DND-41 (cell line): ENCODE data around the gene BICDL2.

Source experiments
- ATAC-seq: fragments of 200-7000 bp; cut with Tn5 transposase; 3 replicates; pipeline ENCODE4 v1.9.1; 2021; ENCODE audit warnings: low read depth; ENCODE audit not compliant: insufficient read depth
- DNase-seq: peaks from one replicate; pipeline ENCODE4 v3.0.0-alpha.2; 2020
- H2AFZ ChIP-seq: 2 replicates; pipeline ENCODE4 v1.6.0; 2012; ENCODE audit warnings: low read depth, low read length
- H3K27ac ChIP-seq: 2 replicates; pipeline ENCODE4 v1.5.1; 2012; ENCODE audit warnings: low read length, inconsistent platforms
- H3K27me3 ChIP-seq: fragments of 200-600 bp; sonication (generic); 2 replicates; pipeline ENCODE4 v1.6.0; 2012; ENCODE audit warnings: low read length, mild to moderate bottlenecking, inconsistent platforms; ENCODE audit not compliant: insufficient read depth, poor library complexity
- H3K36me3 ChIP-seq: 2 replicates; pipeline ENCODE4 v1.5.1; 2012; ENCODE audit warnings: low read length, inconsistent platforms; ENCODE audit not compliant: insufficient read depth
- H3K4me1 ChIP-seq: 2 replicates; pipeline ENCODE4 v1.5.1; 2012; ENCODE audit warnings: mild to moderate bottlenecking, low read length; ENCODE audit not compliant: insufficient read depth
- H3K4me2 ChIP-seq: 2 replicates; pipeline ENCODE4 v1.6.0; 2012; ENCODE audit warnings: mild to moderate bottlenecking, moderate library complexity, low read length, inconsistent platforms; ENCODE audit not compliant: insufficient read depth
- H3K4me3 ChIP-seq, 2 experiments: fragments of 200-600 bp in 1 of 2; shearing (Covaris generic) in 1 of 2; 2 replicates each; pipeline ENCODE4 v1.5.1; 2012 to 2016; ENCODE audit warnings: inconsistent platforms in 2 of 2, low read length in 2 of 2, mild to moderate bottlenecking in 2 of 2, low read depth in 1 of 2, moderate library complexity in 1 of 2
- H3K79me2 ChIP-seq: 2 replicates; pipeline ENCODE4 v1.6.0; 2012; ENCODE audit warnings: low read length, inconsistent platforms; ENCODE audit not compliant: insufficient read depth
- H3K9ac ChIP-seq: 2 replicates; pipeline ENCODE4 v1.6.0; 2012; ENCODE audit warnings: low read depth, mild to moderate bottlenecking, inconsistent platforms, low read length, moderate library complexity
- H3K9me3 ChIP-seq: 2 replicates; pipeline ENCODE4 v1.5.1; 2012; ENCODE audit warnings: low read length, moderate library complexity, mild to moderate bottlenecking, inconsistent platforms; ENCODE audit not compliant: insufficient read depth, severe bottlenecking
- H4K20me1 ChIP-seq: 2 replicates; pipeline ENCODE4 v1.6.0; 2012; ENCODE audit warnings: low read length; ENCODE audit not compliant: insufficient read depth
- CTCF ChIP-seq: IDR thresholded peaks from 2 replicates; pipeline ENCODE4 v1.5.1; 2012; ENCODE audit warnings: borderline replicate concordance, low read length, moderate library complexity, mild to moderate bottlenecking; ENCODE audit not compliant: poor library complexity, severe bottlenecking; ENCODE audit errors: extremely low read depth
- EZH2 ChIP-seq: IDR thresholded peaks from 3 replicates; pipeline ENCODE4 v1.6.1; 2012; ENCODE audit warnings: borderline replicate concordance, low read depth, mild to moderate bottlenecking, moderate library complexity, low read length, inconsistent platforms; ENCODE audit not compliant: severe bottlenecking

Gene BICDL2

GRCh38 chr16:3027489-3027795, 9.3 kb downstream of the BICDL2 start:
- DNase-seq (no peak), ATAC-seq (no peak)
- H3K79me2 ChIP-seq = peaks cover 12% of the 10 kb centered on the region
- no peaks in the 10 kb centered on the region for H3K9me3 ChIP-seq
- H3K27me3 ChIP-seq = no peaks in the 10 kb centered on the region
- H3K27ac ChIP-seq = no peak overlapping the region
- H3K4me3 ChIP-seq = no peak overlapping the region
- H3K36me3 ChIP-seq = peaks cover 22% of the 10 kb centered on the region
- H3K4me2 ChIP-seq = no peak overlapping the region
- H2AFZ ChIP-seq = no peak overlapping the region
- TF ChIP-seq CTCF = no peak
- TF ChIP-seq EZH2 = no peak
- H3K9ac ChIP-seq = no peak overlapping the region
- H3K4me1 ChIP-seq = peaks cover 32% of the 10 kb centered on the region
- H4K20me1 ChIP-seq = peaks cover 22% of the 10 kb centered on the region

GRCh38 chr16:3026609-3027488, 9.9 kb downstream of the BICDL2 start:
- Histone ChIP-seq H3K4me1 (peaks cover 38% of the 10 kb centered on the region), H3K9ac (no peak overlapping the region), H3K27ac (no peak overlapping the region), H3K27me3 (no peaks in the 10 kb centered on the region), H4K20me1 (peaks cover 25% of the 10 kb centered on the region), H3K79me2 (peaks cover 12% of the 10 kb centered on the region), H2AFZ (no peak overlapping the region), H3K9me3 (no peaks in the 10 kb centered on the region), H3K4me3 (no peak overlapping the region), H3K4me2 (no peak overlapping the region), H3K36me3 (peaks cover 22% of the 10 kb centered on the region)
- no peak for ATAC-seq
- DNase-seq = no peak
- TF ChIP-seq CTCF = no peak
- TF ChIP-seq EZH2 = no peak

GRCh38 chr16:3026003-3026378, 10.8 kb downstream of the BICDL2 start:
- Histone ChIP-seq H3K4me3 (no peak overlapping the region), H2AFZ (no peak overlapping the region), H3K27me3 (no peaks in the 10 kb centered on the region), H4K20me1 (peaks cover 30% of the 10 kb centered on the region), H3K4me1 (peaks cover 46% of the 10 kb centered on the region), H3K4me2 (no peak overlapping the region), H3K27ac (no peak overlapping the region), H3K36me3 (peaks cover 22% of the 10 kb centered on the region), H3K9ac (no peak overlapping the region), H3K79me2 (peaks cover 12% of the 10 kb centered on the region), H3K9me3 (no peaks in the 10 kb centered on the region)
- ATAC-seq (no peak), DNase-seq (no peak)
- TF ChIP-seq EZH2 (no peak), CTCF (no peak)
